Hepatocyte (in vitro differentiated cells): ENCODE measurements around the gene ADAMTS14. TPM values are rescaled to one million over a fixed set of nuclear protein-coding genes. Genes with fewer than 3 reads are reported as not detected.

Experiments used
- DNase-seq: peaks from one replicate; pipeline ENCODE4 v3.0.0-alpha.2; 2016; ENCODE audit warnings: low spot score
- H2AFZ ChIP-seq: fragments of 200-600 bp; sonication (generic); 2 replicates; pipeline ENCODE4 v1.6.0; 2016; ENCODE audit warnings: antibody characterized with exemption, mild to moderate bottlenecking
- H3K27ac ChIP-seq: fragments of 200-600 bp; sonication (generic); 2 replicates; pipeline ENCODE4 v1.5.1; 2016; ENCODE audit warnings: mild to moderate bottlenecking
- H3K27me3 ChIP-seq: fragments of 200-600 bp; sonication (generic); 2 replicates; pipeline ENCODE4 v1.6.1; 2016
- H3K36me3 ChIP-seq: fragments of 200-600 bp; sonication (generic); replicated peaks from 2 replicates; pipeline ENCODE4 v1.5.1; 2016; ENCODE audit warnings: low read depth; ENCODE audit not compliant: insufficient read depth
- H3K4me1 ChIP-seq: fragments of 200-600 bp; sonication (generic); 2 replicates; pipeline ENCODE4 v1.5.1; 2016; ENCODE audit warnings: mild to moderate bottlenecking, moderate library complexity; ENCODE audit not compliant: insufficient read depth
- H3K4me2 ChIP-seq: fragments of 200-600 bp; sonication (generic); 2 replicates; pipeline ENCODE4 v1.6.0; 2016
- H3K4me3 ChIP-seq: fragments of 200-600 bp; sonication (generic); 2 replicates; pipeline ENCODE4 v1.5.1; 2016; ENCODE audit warnings: mild to moderate bottlenecking
- H3K79me2 ChIP-seq: fragments of 200-600 bp; sonication (generic); 2 replicates; pipeline ENCODE4 v1.6.0; 2017; ENCODE audit warnings: mild to moderate bottlenecking
- H3K9me2 ChIP-seq: fragments of 200-600 bp; sonication (generic); replicated peaks from 2 replicates; pipeline ENCODE4 v1.6.0; 2017; ENCODE audit warnings: mild to moderate bottlenecking; ENCODE audit not compliant: insufficient read depth
- H3K9me3 ChIP-seq: fragments of 200-600 bp; sonication (generic); 2 replicates; pipeline ENCODE4 v1.5.1; 2016; ENCODE audit warnings: low read depth, mild to moderate bottlenecking
- H4K20me1 ChIP-seq: fragments of 200-600 bp; sonication (generic); 2 replicates; pipeline ENCODE4 v1.6.0; 2016; ENCODE audit warnings: mild to moderate bottlenecking; ENCODE audit not compliant: insufficient read depth, poor library complexity, severe bottlenecking
- CTCF ChIP-seq: fragments of 200-600 bp; sonication (generic); IDR thresholded peaks from 2 replicates; pipeline ENCODE4 v1.5.1; 2016; ENCODE audit warnings: antibody characterized with exemption, mild to moderate bottlenecking; ENCODE audit not compliant: poor library complexity
- EZH2 ChIP-seq: fragments of 200-600 bp; sonication (generic); IDR thresholded peaks from 2 replicates; pipeline ENCODE4 v1.6.1; 2016; ENCODE audit warnings: antibody characterized with exemption, mild to moderate bottlenecking, borderline replicate concordance
- EZH2phosphoT487 ChIP-seq: fragments of 200-600 bp; sonication (generic); IDR thresholded peaks from one replicate; pipeline ENCODE4 v1.6.1; 2018; ENCODE audit warnings: antibody characterized with exemption, mild to moderate bottlenecking, low read depth, moderate library complexity; ENCODE audit not compliant: unreplicated experiment, severe bottlenecking
- WGBS: methylation state at CpG from one replicate; pipeline ENCODE4 v1.1.6; 2016; ENCODE audit warnings: low lambda C conversion rate; ENCODE audit errors: missing lambda C conversion rate; 5-methylcytosine and 5-hydroxymethylcytosine counted together
- polyA plus RNA-seq: library from polyadenylated mRNA; unstranded; fragments of >200 nt; fragmentation: Nextera tagmentation; extraction: Ambion mirVana; gene quantifications from 2 replicates; pipeline ENCODE4 v1.2.1, GENCODE V29; 2016
- total RNA-seq: library from RNA; depleted of rRNA; stranded (reverse); fragments of >200 nt; gene quantifications from 2 replicates; pipeline ENCODE4 v1.2.3, GENCODE V29; 2014

Gene ADAMTS14
- total and polyA plus RNA-seq, 2 experiments from 2014 or later, result 0.87 to 2.1 TPM

- Histone ChIP-seq H3K9me3 (no peaks in the 10 kb centered on the region), H3K4me3 (no peak overlapping the region), H3K79me2 (no peaks in the 10 kb centered on the region), H3K9me2 (no peaks in the 10 kb centered on the region), H4K20me1 (no peaks in the 10 kb centered on the region), H3K36me3 (no peaks in the 10 kb centered on the region), H3K27ac (no peak overlapping the region), H3K4me1 (no peaks in the 10 kb centered on the region), H2AFZ (no peak overlapping the region), H3K4me2 (no peak overlapping the region), H3K27me3 (no peaks in the 10 kb centered on the region)
- DNase-seq, result no peak
- WGBS, result 90% methylated on average over 3 of the region's 3 CpGs
- TF ChIP-seq CTCF (no peak), EZH2 (no peak), EZH2phosphoT487 (no peak)
These were observed 64.2 kb downstream of the ADAMTS14 start for GRCh38 chr10:70736525-70736924.

GRCh38 chr10:70737250-70737649 is 64.9 kb downstream of the ADAMTS14 start:
- no peak overlapping the region for H3K4me2 ChIP-seq
- H3K79me2 ChIP-seq, result no peaks in the 10 kb centered on the region
- peaks cover 5% of the 10 kb centered on the region for H3K4me1 ChIP-seq
- H3K9me3 ChIP-seq, result no peaks in the 10 kb centered on the region
- H3K36me3 ChIP-seq, result no peaks in the 10 kb centered on the region
- H2AFZ ChIP-seq, result no peak overlapping the region
- WGBS, result 84% methylated on average over 6 of the region's 6 CpGs
- H4K20me1 ChIP-seq, result no peaks in the 10 kb centered on the region
- no peaks in the 10 kb centered on the region for H3K27me3 ChIP-seq
- no peak overlapping the region for H3K4me3 ChIP-seq
- no peak overlapping the region for H3K27ac ChIP-seq
- DNase-seq, result no peak
- H3K9me2 ChIP-seq, result no peaks in the 10 kb centered on the region
- TF ChIP-seq EZH2phosphoT487 (no peak), CTCF (no peak), EZH2 (no peak)

- no peak overlapping the region for H3K4me3 ChIP-seq
- 68% methylated on average over 3 of the region's 3 CpGs for WGBS
These were observed 65.9 kb downstream of the ADAMTS14 start for GRCh38 chr10:70738006-70738760.

More at GRCh38 chr10:70738006-70738760, 65.9 kb downstream of the ADAMTS14 start:
- Histone ChIP-seq H4K20me1 (no peaks in the 10 kb centered on the region), H3K27ac (no peak overlapping the region), H2AFZ (no peak overlapping the region), H3K36me3 (no peaks in the 10 kb centered on the region), H3K9me3 (no peaks in the 10 kb centered on the region), H3K4me1 (peaks cover 15% of the 10 kb centered on the region), H3K9me2 (no peaks in the 10 kb centered on the region), H3K27me3 (no peaks in the 10 kb centered on the region), H3K4me2 (no peak overlapping the region), H3K79me2 (no peaks in the 10 kb centered on the region)
- no peak for DNase-seq
- TF ChIP-seq EZH2 (no peak), CTCF (no peak), EZH2phosphoT487 (no peak)
